ENCODE results near the gene C14orf180.

GRCh38 chr14:104633276-104634137 is 53.9 kb downstream of the C14orf180 start:
- no peak for TF ChIP-seq POLR2AphosphoS5 (IDR thresholded peaks at IDR 0.05)
- TF ChIP-seq CTCF (IDR thresholded peaks at IDR 0.05): no peak

Data from prostate gland (tissue), 2 donors.